ENCODE results near the gene POLD4.
"Not testable (repeated sequence)": the region's sequence is repeated elsewhere in the genome, so short reads cannot be mapped to it uniquely, and the experiment has no call there.

Gene POLD4

GRCh38 chr11:67353317-67354074 is at the start of gene POLD4:
Gene POLD4 (minus strand): TSS chr11:67353546. CDS start chr11:67353399, 147 bp downstream.
- peak within 1 kb of the TSS; percentile 84 for H3K4me3 ChIP-seq (ENCODE audit: low read depth, low read length)
- no peak for TF ChIP-seq CTCF (IDR thresholded peaks at IDR 0.05; ENCODE audit: control insufficient read depth, extremely low read depth, insufficient read depth)
- DNase-seq (ENCODE audit: low read depth) = peak; percentile 69

GRCh38 chr11:67403085-67403484 is 49.7 kb upstream of the POLD4 start:
- DNase-seq (ENCODE audit: low read depth) = not testable (repeated sequence)

GRCh38 chr11:67402192-67402839 is 49.0 kb upstream of the POLD4 start:
- H3K4me3 ChIP-seq (ENCODE audit: low read depth, low read length) = peak overlapping the region; percentile 19; the same call in 1 of the 2 replicates
- not testable (repeated sequence) for DNase-seq (ENCODE audit: low read depth)

More at GRCh38 chr11:67403085-67403484, 49.7 kb upstream of the POLD4 start:
- H3K4me3 ChIP-seq (ENCODE audit: low read depth, low read length) = not testable (repeated sequence)

GRCh38 chr11:67401495-67402191 is 48.3 kb upstream of the POLD4 start, which contains the start of gene PPP1CA:
Gene PPP1CA (minus strand): TSS chr11:67401858. CDS start chr11:67401782, 76 bp downstream.
- no peak for DNase-seq (ENCODE audit: low read depth)
- peak; percentile 46 for TF ChIP-seq CTCF (IDR thresholded peaks at IDR 0.05; ENCODE audit: control insufficient read depth, extremely low read depth, insufficient read depth)
- H3K4me3 ChIP-seq (ENCODE audit: low read depth, low read length) = peak within 1 kb of the TSS; percentile 97

GRCh38 chr11:67400942-67401494 is 47.7 kb upstream of the POLD4 start:
- DNase-seq (ENCODE audit: low read depth) = no peak
- no peak for TF ChIP-seq CTCF (IDR thresholded peaks at IDR 0.05; ENCODE audit: control insufficient read depth, extremely low read depth, insufficient read depth)
- peak overlapping the region; percentile 97 for H3K4me3 ChIP-seq (ENCODE audit: low read depth, low read length)

GRCh38 chr11:67400251-67400941 is 47.0 kb upstream of the POLD4 start:
- TF ChIP-seq CTCF (IDR thresholded peaks at IDR 0.05; ENCODE audit: control insufficient read depth, extremely low read depth, insufficient read depth) = no peak
- H3K4me3 ChIP-seq (ENCODE audit: low read depth, low read length) = peak overlapping the region; percentile 97

GRCh38 chr11:67398661-67399563 is 45.6 kb upstream of the POLD4 start:
- H3K4me3 ChIP-seq (ENCODE audit: low read depth, low read length) = no peak overlapping the region
- no peak for TF ChIP-seq CTCF (IDR thresholded peaks at IDR 0.05; ENCODE audit: control insufficient read depth, extremely low read depth, insufficient read depth)
- DNase-seq (ENCODE audit: low read depth) = no peak

More at GRCh38 chr11:67400251-67400941, 47.0 kb upstream of the POLD4 start:
- DNase-seq (ENCODE audit: low read depth) = no peak

Measured in LNCaP clone FGC (cell line).